Stimulated activated CD8-positive, alpha-beta memory T cell treated with anti-CD3 and anti-CD28 coated beads, Interleukin-2, amount 100 ng/mL, for 48 hours (primary cell): Measurements from ENCODE around the gene GNAQ.
"Not testable (repeated sequence)": the region's sequence is repeated elsewhere in the genome, so short reads cannot be mapped to it uniquely, and the experiment has no call there.

Source experiments
- DNase-seq, 2 donors: peaks; one replicate each; pipeline ENCODE4 v3.0.0-alpha.2; 2020; ENCODE audit warnings: low read depth in 2 of 2

Gene GNAQ

DNA sequence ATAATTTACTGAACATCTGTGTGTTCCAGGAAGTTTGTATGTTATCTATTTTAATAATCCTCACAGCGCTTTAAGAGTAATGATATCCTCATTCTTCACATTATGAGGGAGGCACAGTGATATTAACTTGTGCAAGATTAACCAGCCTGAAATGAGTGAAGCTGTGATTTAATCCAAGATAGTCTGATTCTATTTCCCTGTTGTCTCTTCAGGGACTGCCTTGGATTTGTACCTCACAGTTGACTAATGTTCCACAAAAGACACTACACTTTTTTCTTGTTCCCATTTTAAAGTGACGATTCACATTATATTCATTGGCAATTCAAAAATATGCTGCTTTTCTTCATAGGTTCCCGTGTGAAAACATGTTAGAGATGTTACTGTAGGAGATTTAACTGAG, 258.2 kb downstream of the GNAQ start:
- no peak for DNase-seq

DNA sequence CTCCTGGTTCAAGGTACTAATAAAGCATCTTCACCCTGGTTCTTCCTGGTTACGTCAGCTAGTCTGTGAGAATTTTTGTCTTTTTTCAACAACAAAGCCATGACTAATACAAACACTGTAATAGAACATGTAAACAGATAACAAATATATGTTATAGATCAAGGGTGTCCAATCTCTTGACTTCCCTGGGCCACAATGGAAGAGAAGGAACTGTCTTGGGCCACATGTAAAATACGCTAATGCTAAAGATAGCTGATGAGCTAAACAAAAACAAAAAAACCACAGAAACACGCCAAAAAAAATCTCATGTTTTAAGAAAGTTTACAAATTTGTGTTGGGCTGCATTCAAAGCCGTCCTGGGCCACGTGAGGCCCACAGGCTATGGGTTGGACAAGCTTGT, 259.0 kb downstream of the GNAQ start:
- no peak for DNase-seq

DNA sequence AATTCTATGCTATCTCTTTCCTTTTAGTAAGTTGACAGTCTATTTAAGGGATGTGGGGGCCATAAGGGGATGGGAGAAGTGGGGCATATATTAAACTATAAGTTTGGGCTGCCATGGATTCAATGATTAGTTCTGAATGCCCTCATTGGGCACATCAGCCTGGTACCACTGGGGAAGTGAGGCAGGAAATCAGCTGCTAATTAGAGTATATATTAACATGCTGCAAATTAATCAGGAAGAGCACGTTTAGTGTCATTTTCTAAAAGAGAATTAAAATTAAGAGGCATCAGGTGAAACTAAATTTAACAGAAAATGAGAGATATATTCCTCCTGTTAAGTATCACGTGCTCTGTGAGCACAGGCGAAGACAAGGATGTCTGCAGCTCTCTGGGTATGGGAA, 260.4 kb downstream of the GNAQ start:
- DNase-seq, result no peak

DNA sequence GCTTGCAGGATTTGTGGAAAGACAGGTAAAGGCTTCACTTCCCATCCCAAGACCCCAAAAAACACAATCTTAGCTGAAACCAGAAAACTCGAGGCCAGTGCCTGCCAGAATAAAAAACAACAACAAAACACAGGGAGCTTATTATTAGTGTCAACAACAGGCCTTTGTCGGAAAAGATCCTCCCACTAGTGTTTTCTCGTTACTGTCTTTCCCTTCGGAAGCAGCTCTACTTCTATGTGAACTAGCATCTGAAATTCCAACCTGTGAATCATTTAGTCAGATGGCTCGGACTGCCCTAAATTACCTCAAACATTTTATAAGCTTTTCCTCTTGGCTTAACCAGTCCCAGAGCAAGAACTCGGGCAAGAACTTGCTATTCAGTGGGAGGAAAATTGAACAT, 261.3 kb downstream of the GNAQ start:
- DNase-seq, result no peak

GRCh38 chr9:77769246-77769645, 262.4 kb downstream of the GNAQ start:
- DNase-seq, result no peak

GRCh38 chr9:77766587-77766986, 265.0 kb downstream of the GNAQ start:
- DNase-seq, result no peak

GRCh38 chr9:77765781-77766259, 265.8 kb downstream of the GNAQ start:
- DNase-seq, result no peak

DNA sequence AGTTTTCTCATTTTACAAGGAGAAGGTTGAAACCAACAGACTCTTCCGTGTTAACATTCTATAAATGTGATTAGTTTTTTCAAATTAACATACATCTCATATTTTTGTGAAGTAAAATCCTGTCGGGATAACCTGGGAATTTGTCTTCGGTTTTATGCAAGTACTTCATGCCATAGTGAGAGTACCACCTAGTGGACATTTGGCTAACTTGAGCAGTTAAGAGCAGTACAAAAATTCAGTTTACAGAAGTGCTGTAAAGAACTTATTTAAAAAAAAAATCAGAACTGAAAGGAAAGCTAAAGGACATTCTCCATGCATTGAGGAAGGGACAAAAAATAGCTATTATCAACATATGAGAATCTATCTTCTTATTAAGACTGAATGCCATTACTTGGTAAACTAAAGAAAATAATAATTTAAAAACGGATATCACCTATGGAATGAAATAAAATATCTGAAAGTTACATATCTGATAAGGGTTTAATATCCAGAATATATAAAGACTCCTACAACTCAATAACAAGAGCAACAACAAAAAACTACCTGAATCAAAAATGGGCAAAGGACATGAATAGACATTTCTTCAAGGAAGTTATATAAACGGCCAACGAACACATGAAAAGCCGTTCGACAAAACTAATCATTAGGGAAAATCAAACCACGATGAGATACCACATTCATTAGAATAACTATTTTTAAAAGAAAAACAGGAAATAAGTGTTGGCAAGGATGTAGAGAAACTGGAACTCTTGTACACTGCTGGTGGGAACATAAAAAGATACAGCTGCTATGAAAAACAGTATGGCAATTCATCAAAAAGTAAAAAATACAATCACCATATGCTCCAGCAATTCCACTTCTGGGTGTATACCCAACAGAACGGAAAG, 266.5 kb downstream of the GNAQ start:
- no peak for DNase-seq

- DNase-seq, result no peak
Observed at GRCh38 chr9:77763566-77763965, 268.0 kb downstream of the GNAQ start.

DNA sequence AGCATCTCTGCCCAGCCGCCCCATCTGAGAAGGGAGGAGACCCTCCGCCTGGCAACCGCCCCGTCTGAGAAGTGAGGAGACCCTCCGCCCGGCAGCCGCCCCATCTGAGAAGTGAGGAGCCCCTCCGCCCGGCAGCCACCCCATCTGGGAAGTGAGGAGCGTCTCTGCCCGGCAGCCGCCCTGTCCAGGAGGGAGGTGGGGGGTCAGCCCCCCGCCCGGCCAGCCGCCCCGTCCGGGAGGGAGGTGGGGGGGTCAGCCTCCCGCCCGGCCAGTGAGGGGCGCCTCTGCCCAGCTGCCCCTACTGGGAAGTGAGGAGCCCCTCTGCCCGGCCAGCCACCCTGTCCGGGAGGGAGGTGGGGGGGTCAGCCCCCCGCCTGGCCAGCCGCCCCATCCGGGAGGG, 270.7 kb downstream of the GNAQ start:
- DNase-seq, result not testable (repeated sequence)

DNA sequence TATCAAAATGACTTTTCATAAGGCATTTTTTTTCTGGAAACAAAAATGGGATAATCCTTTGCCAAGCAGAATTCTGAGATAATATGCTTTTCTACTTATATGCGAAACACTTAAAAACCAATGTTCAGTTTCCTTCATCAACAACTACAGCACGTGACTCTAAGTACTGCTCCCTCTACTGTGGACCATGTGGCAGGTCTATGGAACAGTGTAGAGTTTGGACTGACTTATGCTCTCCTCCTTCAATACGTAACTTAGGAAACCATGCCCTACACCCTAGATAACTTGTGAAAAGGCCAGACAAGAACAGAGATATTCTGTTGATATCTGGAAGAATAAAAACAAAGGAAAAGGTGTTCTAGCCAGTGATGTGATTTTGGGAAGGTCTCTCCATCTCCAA, 272.2 kb downstream of the GNAQ start:
- DNase-seq, result no peak

- DNase-seq, result no peak
Observed at GRCh38 chr9:77756449-77756848, 275.2 kb downstream of the GNAQ start.

DNA sequence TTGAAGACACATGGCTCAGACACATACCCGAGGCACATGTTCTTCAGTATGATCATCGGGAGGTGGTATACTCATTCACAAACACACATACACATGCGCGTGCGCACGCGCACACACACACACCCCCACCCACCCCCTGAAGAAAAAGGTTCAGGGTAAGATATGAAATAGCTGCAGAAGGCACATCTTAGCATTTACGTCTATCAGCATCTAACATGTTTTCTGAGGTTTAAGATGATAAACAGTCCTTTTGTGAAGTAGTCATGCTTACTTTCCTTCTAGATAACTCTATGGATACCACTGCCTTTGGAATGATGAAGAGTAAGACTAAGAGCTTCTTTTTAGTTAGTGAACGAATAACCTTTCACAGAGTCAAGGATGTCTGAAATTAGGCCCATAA, 278.4 kb downstream of the GNAQ start:
- DNase-seq, result no peak

DNA sequence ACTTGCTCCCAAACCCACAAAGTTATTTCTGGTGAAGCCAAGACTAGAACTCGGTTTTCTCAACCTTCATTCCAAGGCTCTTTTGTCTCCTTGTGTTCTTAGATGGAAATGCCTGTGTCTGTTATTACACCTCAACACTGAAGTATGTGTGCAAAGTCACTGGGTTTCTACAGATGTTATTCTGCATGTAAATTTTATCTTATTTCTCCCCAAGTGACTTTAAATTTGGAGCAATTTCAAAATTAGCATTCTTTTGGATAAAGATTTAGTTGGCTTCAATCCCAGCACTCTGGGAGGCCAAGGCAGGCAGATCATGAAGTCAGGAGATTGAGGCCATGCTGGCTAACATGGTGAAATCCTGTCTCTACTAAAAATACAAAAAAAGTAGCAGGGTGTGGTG, 279.1 kb downstream of the GNAQ start:
- DNase-seq, result no peak

DNA sequence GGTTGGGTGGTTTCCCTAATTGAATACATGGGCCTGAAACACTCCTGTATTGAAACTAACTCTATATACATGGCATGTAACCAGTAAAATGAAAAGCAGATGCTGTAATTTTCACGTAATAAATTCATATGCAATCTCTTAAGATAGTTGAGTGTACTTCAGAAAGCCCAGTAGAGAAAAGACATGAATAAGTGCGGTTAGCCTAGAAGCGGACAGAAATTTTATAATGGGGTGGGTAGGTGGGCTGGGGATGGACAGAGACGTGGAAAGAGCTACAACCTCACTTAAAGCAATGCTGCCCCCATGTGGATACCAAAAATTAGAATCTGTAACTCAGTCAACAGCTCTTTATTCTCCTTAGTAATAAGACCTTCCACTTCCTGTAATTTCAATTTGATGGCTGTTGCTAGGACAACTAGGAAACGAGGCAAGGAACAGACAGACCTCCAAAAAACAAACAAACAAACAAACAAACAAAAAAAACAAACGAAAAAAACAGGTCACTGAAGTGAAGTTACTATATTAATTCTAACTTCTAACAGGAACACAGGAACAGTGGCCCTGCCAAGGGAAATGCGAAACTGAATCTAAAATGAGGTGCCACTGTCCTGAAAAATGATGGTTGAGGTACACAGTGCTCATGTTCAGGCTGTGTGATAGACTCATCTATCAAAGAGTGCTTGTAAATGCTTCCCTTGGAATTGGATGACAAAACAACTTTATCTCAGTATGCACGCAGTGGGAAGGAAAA, 280.1 kb downstream of the GNAQ start:
- no peak for DNase-seq

- DNase-seq, result no peak
Observed at GRCh38 chr9:77750981-77751340, 280.6 kb downstream of the GNAQ start.

GRCh38 chr9:77750284-77750683, 281.3 kb downstream of the GNAQ start:
- no peak for DNase-seq

GRCh38 chr9:77748214-77748772, 283.3 kb downstream of the GNAQ start:
- DNase-seq, result no peak

DNA sequence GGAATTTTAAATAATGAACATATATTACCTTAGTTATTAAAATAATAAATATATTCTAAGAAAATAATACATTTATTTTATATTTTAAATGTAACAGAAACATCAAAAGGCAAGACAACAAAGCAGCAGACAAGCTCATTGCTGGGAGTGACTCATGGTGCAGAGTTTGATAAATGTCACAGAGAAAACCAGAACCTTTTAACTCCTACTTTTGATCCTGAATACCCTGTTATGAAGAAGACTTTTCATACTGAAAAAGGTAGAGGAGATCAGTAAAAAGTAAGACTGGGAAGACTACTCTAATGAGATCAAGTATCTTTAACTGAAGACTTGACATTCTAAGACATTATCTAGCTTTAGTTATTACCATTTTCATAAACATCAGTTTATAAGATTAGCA, 284.4 kb downstream of the GNAQ start:
- no peak for DNase-seq

- no peak for DNase-seq
Observed at GRCh38 chr9:77744841-77745430, 286.7 kb downstream of the GNAQ start.

DNA sequence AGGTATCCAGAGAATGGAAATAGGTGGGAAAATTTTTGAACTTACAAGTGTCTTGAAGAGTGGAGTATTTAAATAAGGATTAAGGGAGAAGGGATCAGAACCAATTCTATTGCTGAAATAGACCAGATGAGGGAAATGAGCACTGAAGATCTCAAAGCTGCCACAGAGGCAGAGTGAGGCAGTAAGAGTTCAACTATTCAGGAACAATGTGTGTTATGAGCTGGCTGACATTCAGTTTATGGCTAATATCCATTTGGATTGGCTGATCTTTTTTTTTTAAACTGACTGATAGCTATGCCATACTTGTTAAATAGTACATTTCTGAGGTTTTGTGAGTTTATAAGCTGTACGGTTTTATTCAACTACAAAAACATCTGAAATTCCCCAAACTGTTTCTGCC, 288.2 kb downstream of the GNAQ start:
- no peak for DNase-seq

GRCh38 chr9:77738932-77739331, 292.7 kb downstream of the GNAQ start:
- DNase-seq, result no peak
